ENCODE results near the gene LRRC28. TPM values are rescaled to one million over a fixed set of nuclear protein-coding genes. Genes with fewer than 3 reads are reported as not detected.

Gene LRRC28
- polyA plus RNA-seq, 1 of the 3 experiments (the other 2 are of a cell fraction): 15.2 TPM

DNA sequence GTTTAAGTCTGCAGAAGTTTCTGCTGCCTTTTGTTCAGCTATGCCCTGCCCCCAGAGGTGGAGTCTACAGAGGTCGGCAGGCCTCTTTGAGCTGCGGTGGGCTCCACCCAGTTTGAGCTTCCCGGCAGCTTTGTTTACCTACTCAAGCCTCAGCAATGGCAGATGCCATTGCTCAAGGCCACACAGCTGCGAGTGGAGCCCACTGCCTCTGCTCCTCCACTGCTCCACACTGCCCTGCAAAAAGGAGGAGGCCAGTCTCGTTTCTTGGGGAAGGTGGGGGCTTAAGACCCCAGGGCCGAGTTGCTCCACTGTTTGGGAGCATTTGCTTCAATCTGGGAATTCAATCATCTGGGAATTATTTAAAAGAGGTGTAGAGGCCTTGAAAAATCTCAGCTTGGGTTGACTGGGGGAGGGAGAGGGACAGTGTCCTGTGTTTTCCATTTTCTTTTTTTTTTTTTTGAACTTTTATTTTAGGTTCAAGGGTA lies 169.9 kb downstream of the LRRC28 start (continued):
- TF ChIP-seq GATA2 (CRISPR knock-in tag; IDR thresholded peaks at IDR 0.05) (no peak), FOXM1 (IDR thresholded peaks at IDR 0.05; ENCODE audit: low read depth) (no peak)
- TF ChIP-seq, protein P1, sequence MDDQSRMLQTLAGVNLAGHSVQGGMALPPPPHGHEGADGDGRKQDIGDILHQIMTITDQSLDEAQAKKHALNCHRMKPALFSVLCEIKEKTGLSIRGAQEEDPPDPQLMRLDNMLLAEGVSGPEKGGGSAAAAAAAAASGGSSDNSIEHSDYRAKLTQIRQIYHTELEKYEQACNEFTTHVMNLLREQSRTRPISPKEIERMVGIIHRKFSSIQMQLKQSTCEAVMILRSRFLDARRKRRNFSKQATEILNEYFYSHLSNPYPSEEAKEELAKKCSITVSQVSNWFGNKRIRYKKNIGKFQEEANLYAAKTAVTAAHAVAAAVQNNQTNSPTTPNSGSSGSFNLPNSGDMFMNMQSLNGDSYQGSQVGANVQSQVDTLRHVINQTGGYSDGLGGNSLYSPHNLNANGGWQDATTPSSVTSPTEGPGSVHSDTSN (IDR thresholded peaks at IDR 0.05): no peak
- TF ChIP-seq, protein P2, sequence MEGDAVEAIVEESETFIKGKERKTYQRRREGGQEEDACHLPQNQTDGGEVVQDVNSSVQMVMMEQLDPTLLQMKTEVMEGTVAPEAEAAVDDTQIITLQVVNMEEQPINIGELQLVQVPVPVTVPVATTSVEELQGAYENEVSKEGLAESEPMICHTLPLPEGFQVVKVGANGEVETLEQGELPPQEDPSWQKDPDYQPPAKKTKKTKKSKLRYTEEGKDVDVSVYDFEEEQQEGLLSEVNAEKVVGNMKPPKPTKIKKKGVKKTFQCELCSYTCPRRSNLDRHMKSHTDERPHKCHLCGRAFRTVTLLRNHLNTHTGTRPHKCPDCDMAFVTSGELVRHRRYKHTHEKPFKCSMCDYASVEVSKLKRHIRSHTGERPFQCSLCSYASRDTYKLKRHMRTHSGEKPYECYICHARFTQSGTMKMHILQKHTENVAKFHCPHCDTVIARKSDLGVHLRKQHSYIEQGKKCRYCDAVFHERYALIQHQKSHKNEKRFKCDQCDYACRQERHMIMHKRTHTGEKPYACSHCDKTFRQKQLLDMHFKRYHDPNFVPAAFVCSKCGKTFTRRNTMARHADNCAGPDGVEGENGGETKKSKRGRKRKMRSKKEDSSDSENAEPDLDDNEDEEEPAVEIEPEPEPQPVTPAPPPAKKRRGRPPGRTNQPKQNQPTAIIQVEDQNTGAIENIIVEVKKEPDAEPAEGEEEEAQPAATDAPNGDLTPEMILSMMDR (IDR thresholded peaks at IDR 0.05): no peak

- Histone ChIP-seq H3F3A (replicated peaks; ENCODE audit: insufficient read depth) (no peaks in the 10 kb centered on the region), H3K9me2 (no peaks in the 10 kb centered on the region), H3K79me2 (ENCODE audit: insufficient read depth) (no peaks in the 10 kb centered on the region), H3K4me3 (ENCODE audit: low read depth in 2 of 2, low read length in 1 of 2) (no peak overlapping the region), H3K4me1 (ENCODE audit: control insufficient read depth in 1 of 2, insufficient read depth in 2 of 2, low read depth in 1 of 2, low read length in 1 of 2) (peaks cover 12 to 16% of the 10 kb centered on the region in 2 experiments; a peak in 3 of 4 replicates), H3K27me3 (ENCODE audit: insufficient read depth) (no peaks in the 10 kb centered on the region), H2AFZ (ENCODE audit: low read depth) (no peak overlapping the region), H3K9me3 (no peaks in the 10 kb centered on the region), H4K20me1 (ENCODE audit: insufficient read depth) (no peaks in the 10 kb centered on the region), H3K9ac (no peak overlapping the region), H3K36me3 (replicated peaks in 1 of 2; ENCODE audit: control insufficient read depth in 1 of 2, insufficient read depth in 2 of 2, low read length in 1 of 2) (no peaks in the 10 kb centered on the region), H3K4me2 (no peak overlapping the region), H3K27ac (ENCODE audit: low read depth in 2 of 2, low read length in 1 of 2) (no peak overlapping the region)
- DNase-seq: no peak
- POLR2A ChIA-PET: no interaction called here
- 89% methylated on average over 1 of the region's 1 CpG for WGBS (ENCODE audit: low lambda C conversion rate)
- TF ChIP-seq GATA2 (CRISPR knock-in tag; IDR thresholded peaks at IDR 0.05): no peak
- TF ChIP-seq FOSL2 (IDR thresholded peaks at IDR 0.05; ENCODE audit: borderline replicate concordance, low read depth): no peak
- no peak for TF ChIP-seq RXRA (IDR thresholded peaks at IDR 0.05; ENCODE audit: borderline replicate concordance, low read depth)
- TF ChIP-seq, protein P2 (IDR thresholded peaks at IDR 0.05): no peak
- TF ChIP-seq RFX5 (IDR thresholded peaks at IDR 0.05; ENCODE audit: low read length): no peak
- TF ChIP-seq, protein P3, sequence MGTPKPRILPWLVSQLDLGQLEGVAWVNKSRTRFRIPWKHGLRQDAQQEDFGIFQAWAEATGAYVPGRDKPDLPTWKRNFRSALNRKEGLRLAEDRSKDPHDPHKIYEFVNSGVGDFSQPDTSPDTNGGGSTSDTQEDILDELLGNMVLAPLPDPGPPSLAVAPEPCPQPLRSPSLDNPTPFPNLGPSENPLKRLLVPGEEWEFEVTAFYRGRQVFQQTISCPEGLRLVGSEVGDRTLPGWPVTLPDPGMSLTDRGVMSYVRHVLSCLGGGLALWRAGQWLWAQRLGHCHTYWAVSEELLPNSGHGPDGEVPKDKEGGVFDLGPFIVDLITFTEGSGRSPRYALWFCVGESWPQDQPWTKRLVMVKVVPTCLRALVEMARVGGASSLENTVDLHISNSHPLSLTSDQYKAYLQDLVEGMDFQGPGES (IDR thresholded peaks at IDR 0.05; ENCODE audit: low read depth, low read length): no peak
- TF ChIP-seq, protein P4, sequence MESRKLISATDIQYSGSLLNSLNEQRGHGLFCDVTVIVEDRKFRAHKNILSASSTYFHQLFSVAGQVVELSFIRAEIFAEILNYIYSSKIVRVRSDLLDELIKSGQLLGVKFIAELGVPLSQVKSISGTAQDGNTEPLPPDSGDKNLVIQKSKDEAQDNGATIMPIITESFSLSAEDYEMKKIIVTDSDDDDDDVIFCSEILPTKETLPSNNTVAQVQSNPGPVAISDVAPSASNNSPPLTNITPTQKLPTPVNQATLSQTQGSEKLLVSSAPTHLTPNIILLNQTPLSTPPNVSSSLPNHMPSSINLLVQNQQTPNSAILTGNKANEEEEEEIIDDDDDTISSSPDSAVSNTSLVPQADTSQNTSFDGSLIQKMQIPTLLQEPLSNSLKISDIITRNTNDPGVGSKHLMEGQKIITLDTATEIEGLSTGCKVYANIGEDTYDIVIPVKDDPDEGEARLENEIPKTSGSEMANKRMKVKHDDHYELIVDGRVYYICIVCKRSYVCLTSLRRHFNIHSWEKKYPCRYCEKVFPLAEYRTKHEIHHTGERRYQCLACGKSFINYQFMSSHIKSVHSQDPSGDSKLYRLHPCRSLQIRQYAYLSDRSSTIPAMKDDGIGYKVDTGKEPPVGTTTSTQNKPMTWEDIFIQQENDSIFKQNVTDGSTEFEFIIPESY (IDR thresholded peaks at IDR 0.05; ENCODE audit: borderline replicate concordance, low read depth): no peak
- TF ChIP-seq USF2 (IDR thresholded peaks at IDR 0.05; ENCODE audit: borderline replicate concordance, low read depth, low read length): no peak
- TF ChIP-seq EP300 (IDR thresholded peaks at IDR 0.05; ENCODE audit: borderline replicate concordance in 1 of 2, low read depth in 1 of 2, low read length in 1 of 2): no peak
- no peak for TF ChIP-seq YY1 (IDR thresholded peaks at IDR 0.05; ENCODE audit: low read depth)
- TF ChIP-seq NRF1 (IDR thresholded peaks at IDR 0.05; ENCODE audit: low read depth, low read length): no peak
- TF ChIP-seq FOXM1 (IDR thresholded peaks at IDR 0.05; ENCODE audit: low read depth): no peak
- TF ChIP-seq FOXJ3 (CRISPR knock-in tag; IDR thresholded peaks at IDR 0.05): no peak
- CTCF ChIA-PET: no interaction called here
Measured at GRCh38 chr15:99421758-99422157, 170.5 kb downstream of the LRRC28 start.
